Urinary bladder (tissue), 4 donors: ENCODE data around the gene RCOR2. TPM values are rescaled to one million over a fixed set of nuclear protein-coding genes. Genes with fewer than 3 reads are reported as not detected.

Experiments used
- DNase-seq: peaks from one replicate; pipeline ENCODE4 v3.0.0-alpha.2; 2015; ENCODE audit errors: extremely low spot score
- H3K27ac ChIP-seq: one replicate; pipeline ENCODE4 v1.5.1; 2013; ENCODE audit warnings: low read depth, mild to moderate bottlenecking, moderate library complexity
- H3K36me3 ChIP-seq: one replicate; pipeline ENCODE4 v1.6.1; 2013; ENCODE audit warnings: mild to moderate bottlenecking, moderate library complexity; ENCODE audit not compliant: insufficient read depth
- H3K4me1 ChIP-seq: one replicate; pipeline ENCODE4 v1.6.1; 2013; ENCODE audit warnings: mild to moderate bottlenecking, moderate library complexity; ENCODE audit not compliant: insufficient read depth
- H3K4me3 ChIP-seq: one replicate; pipeline ENCODE4 v1.5.1; 2013; ENCODE audit warnings: low read depth, low read length
- WGBS: extraction: QIAGEN DNeasy Blood & Tissue Kit; methylation state at CpG from one replicate; pipeline ENCODE4 v1.1.7; 2013; 5-methylcytosine and 5-hydroxymethylcytosine counted together
- polyA plus RNA-seq: library from polyadenylated mRNA; stranded (reverse); fragments of 200-250 nt; gene quantifications from one replicate; pipeline ENCODE4 v1.2.3, GENCODE V29; 2013
- total RNA-seq: library from RNA; depleted of rRNA; stranded (reverse); fragments of >200 nt; gene quantifications from one replicate; pipeline ENCODE4 v1.2.3, GENCODE V29; 2014
- donor health status: healthy with polysubstance abuse.
- donor health status: healthy.

The RCOR2 gene
- total and polyA plus RNA-seq, 2 donors, result 1.9 to 2.0 TPM

DNA sequence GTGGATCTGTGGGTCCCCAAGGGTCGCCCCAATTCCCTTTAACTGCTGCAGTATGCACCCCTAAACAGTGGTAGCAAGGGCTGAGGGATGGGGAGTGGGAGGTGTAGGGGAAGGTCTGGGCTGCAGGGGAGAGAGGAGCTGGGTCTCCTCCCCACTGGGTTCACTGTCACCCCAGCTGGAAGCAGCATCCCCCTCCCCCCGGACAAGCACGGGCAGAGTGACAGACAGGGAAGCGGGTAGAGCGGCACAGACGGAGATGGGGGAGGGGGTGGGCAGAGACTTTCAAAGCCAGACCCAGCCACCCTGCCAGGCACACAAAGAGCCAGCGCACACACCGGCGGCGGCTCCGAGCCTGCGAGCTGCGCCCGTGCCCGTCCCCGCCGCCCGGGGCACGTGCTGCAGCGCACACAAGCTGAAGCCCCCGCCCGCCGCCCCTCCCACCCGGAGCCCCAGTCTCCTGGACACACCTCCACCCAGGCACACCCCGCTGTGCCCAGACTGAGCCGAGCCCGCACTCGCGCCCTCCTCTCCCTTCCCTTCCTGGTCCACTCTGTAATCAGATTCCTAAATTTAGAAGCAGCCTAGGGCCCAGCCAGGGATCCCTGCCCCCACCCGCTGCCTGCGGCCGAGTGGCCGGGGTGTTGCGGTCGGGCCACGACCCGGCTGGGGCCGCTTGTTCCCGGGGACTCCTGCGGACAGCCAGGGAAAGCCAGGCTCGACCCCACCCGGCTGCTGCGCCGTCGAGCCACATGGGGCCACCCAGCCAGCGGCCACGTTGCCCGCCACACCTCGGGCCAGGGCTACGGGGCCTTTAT is 935 bp upstream of the RCOR2 start:
- H3K4me3 ChIP-seq, result peak overlapping the region; percentile 55
- WGBS, result 2% methylated on average over 50 of the region's 50 CpGs
- H3K36me3 ChIP-seq, result no peaks in the 10 kb centered on the region
- no peaks in the 10 kb centered on the region for H3K4me1 ChIP-seq
- peak overlapping the region; percentile 14 for H3K27ac ChIP-seq
- DNase-seq, result no peak

- DNase-seq, result no peak
- Histone ChIP-seq H3K4me3 (peak overlapping the region; percentile 55), H3K36me3 (no peaks in the 10 kb centered on the region), H3K27ac (no peak overlapping the region), H3K4me1 (no peaks in the 10 kb centered on the region)
- 3% methylated on average over 56 of the region's 56 CpGs for WGBS
Observed at GRCh38 chr11:63915961-63916836, 765 bp downstream of the RCOR2 start.

GRCh38 chr11:63914896-63915691 is 1.9 kb downstream of the RCOR2 start:
- DNase-seq, result no peak
- WGBS, result 57% methylated on average over 20 of the region's 20 CpGs
- Histone ChIP-seq H3K27ac (no peak overlapping the region), H3K4me3 (no peak overlapping the region), H3K4me1 (no peaks in the 10 kb centered on the region), H3K36me3 (no peaks in the 10 kb centered on the region)

DNA sequence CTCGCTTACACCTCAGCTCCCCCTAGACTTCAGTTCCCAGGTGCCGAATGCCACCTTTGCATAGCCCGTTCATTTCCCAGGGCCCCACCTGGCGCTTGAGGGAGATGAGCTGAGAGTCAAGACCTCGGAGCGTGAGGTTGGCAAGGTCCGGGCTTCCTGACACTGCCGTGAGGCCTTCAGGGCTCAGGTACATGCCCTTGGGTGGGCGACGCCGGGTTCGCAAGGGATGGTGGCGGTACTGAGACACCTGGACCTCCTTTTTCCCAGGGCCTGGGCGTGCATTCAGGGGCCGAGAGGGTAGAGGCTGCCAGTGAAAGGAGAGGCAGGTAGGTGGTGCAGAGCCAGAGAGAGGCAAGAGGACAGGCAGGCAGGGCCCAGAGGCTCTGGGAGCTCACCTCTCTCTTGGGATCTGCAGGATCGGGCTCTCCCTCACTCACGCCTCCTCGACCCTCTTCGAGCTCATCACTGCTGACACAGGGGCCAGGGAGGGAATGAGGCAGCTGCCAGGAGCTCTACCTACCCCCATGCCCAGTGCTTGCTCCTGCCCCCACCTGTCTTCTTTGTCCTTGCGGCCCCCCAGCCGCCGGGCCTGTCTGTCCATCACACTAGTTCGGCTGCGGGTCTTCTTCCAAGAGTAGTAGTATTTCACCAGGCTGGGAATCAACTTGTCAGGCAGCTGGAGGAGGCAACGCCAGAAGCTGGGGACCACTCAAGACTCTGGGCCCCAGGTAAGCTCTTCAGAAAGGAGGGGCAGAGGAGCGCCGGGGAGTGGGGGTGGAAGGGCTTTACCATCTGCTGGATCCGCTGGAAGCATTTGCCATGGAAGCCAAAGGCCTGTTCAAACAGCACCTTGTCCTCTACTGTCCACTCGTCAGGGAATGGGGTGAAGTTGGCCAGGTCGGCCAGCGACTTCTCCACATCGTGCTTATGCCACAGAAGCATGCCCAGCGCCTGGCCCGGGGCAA is 2.8 kb downstream of the RCOR2 start:
- DNase-seq, result no peak
- Histone ChIP-seq H3K4me3 (no peak overlapping the region), H3K27ac (no peak overlapping the region), H3K36me3 (no peaks in the 10 kb centered on the region), H3K4me1 (no peaks in the 10 kb centered on the region)
- 93% methylated on average over 34 of the region's 34 CpGs for WGBS

GRCh38 chr11:63912678-63913077 is 4.3 kb downstream of the RCOR2 start:
- Histone ChIP-seq H3K36me3 (peaks cover 1% of the 10 kb centered on the region), H3K27ac (no peak overlapping the region), H3K4me3 (no peak overlapping the region), H3K4me1 (no peaks in the 10 kb centered on the region)
- no peak for DNase-seq
- 89% methylated on average over 7 of the region's 7 CpGs for WGBS

GRCh38 chr11:63911876-63912275 is 5.1 kb downstream of the RCOR2 start:
- no peak for DNase-seq
- 87% methylated on average over 22 of the region's 22 CpGs for WGBS
- no peaks in the 10 kb centered on the region for H3K4me1 ChIP-seq
- no peak overlapping the region for H3K27ac ChIP-seq
- no peak overlapping the region for H3K4me3 ChIP-seq
- H3K36me3 ChIP-seq, result peaks cover 1% of the 10 kb centered on the region

DNA sequence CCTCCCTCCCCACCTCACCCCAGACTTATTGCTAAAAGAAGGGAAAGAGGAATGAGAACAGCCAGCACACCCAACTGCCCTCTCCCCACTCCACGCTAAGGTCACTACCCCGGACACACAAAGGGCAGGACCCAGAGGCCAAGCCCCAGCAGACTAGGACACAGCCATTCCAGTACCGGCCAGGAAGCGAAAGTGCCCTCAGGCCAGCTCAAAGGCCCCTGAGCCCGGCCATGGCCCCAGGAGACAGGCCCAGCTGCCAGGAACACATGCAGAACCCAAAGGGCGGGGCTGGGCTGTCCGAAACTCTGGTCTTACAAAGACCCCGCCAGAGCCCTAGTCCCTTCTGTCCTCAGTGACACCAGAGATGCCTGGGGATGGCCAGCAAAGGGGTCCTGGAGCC is 5.5 kb downstream of the RCOR2 start:
- Histone ChIP-seq H3K27ac (no peak overlapping the region), H3K4me3 (no peak overlapping the region), H3K36me3 (peaks cover 1% of the 10 kb centered on the region), H3K4me1 (no peaks in the 10 kb centered on the region)
- DNase-seq, result no peak
- whole genome bisulfite sequencing, result 75% methylated on average over 8 of the region's 8 CpGs

DNA sequence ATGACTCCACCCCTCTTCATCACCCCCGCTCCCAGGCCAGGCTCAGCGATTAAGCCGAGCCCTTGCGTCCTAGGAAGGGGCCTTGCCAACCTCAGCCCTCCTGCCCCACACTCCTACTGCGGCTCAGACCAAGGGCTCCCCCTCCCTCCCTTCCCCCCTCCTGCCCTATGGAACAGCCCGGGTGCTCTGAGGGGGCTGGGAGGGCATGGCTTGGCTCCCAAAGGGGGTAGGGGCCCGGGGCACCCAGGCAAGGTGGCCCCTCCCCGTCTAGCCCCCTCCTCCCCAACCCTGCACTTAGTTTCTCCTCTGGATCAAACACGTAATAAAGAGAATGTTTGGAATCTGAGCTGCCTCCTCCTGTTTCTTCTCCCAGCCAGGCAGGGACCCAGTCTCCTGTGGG is 6.3 kb downstream of the RCOR2 start:
- Histone ChIP-seq H3K4me1 (no peaks in the 10 kb centered on the region), H3K27ac (no peak overlapping the region), H3K36me3 (peaks cover 2% of the 10 kb centered on the region), H3K4me3 (no peak overlapping the region)
- DNase-seq, result no peak
- WGBS, result 47% methylated on average over 9 of the region's 9 CpGs

GRCh38 chr11:63909591-63910506 is 7.1 kb downstream of the RCOR2 start:
- Histone ChIP-seq H3K4me3 (no peak overlapping the region), H3K27ac (no peak overlapping the region), H3K4me1 (no peaks in the 10 kb centered on the region), H3K36me3 (peaks cover 4% of the 10 kb centered on the region)
- WGBS, result 60% methylated on average over 24 of the region's 24 CpGs
- no peak for DNase-seq

DNA sequence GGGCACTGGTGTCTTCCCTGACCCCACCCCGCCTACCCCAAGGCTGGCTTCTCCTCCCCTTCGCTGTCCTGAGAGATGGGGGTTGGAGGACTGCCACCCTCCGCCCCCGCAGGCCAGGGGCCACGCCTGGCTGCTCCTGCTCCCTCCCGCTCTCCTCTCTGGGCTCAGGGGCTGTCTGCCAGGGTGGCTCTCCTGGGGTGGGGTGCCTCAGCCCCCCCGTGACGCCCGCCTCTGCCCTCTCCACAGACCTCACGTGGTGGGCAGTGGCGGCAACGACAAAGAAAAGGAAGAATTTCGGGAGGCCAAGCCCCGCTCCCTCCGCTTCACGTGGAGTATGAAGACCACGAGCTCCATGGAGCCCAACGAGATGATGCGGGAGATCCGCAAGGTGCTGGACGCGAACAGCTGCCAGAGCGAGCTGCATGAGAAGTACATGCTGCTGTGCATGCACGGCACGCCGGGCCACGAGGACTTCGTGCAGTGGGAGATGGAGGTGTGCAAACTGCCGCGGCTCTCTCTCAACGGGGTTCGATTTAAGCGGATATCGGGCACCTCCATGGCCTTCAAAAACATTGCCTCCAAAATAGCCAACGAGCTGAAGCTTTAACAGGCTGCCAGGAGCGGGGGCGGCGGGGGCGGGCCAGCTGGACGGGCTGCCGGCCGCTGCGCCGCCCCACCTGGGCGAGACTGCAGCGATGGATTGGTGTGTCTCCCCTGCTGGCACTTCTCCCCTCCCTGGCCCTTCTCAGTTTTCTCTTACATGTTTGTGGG is 8.1 kb downstream of the RCOR2 start:
- Histone ChIP-seq H3K4me1 (no peaks in the 10 kb centered on the region), H3K27ac (no peak overlapping the region), H3K36me3 (peaks cover 10% of the 10 kb centered on the region), H3K4me3 (no peak overlapping the region)
- DNase-seq, result no peak
- whole genome bisulfite sequencing, result 69% methylated on average over 46 of the region's 46 CpGs

DNA sequence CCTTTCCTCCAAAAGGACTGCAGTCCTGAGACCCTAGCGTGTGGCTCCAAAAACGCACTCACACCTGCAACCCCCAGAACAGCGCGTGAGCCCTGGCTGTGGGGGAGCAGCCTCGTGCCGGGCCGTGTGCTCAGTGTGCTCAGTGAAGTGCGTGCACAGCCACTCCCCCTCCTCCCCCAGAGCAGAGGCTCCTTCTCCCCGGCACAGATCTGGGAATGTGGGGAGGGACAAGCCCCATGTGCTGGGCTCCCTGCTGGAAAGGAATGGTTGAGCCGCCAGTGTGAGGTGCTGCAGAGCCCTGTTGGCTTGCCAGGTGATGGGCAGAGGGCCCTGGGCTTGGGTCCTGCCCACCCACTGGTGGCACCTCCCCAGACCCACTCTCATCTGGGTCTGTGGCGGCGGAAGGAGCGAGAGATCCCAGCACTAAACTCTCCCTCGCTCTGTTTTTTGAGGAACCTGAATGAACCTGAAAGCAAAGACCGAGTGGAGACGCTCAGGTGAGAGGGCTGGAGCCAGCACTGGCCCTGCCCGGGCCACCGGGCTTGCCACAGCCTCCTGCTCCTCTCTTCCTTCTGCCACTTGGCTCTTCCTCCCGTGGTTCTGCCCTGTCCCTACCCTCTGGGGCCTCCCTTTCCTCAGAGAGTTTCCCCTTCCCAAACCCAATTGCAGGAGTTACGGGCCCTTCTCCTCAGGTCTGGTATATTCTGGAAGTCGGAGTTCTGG is 9.0 kb downstream of the RCOR2 start:
- no peak overlapping the region for H3K27ac ChIP-seq
- H3K4me3 ChIP-seq, result no peak overlapping the region
- DNase-seq, result no peak
- H3K36me3 ChIP-seq, result peaks cover 10% of the 10 kb centered on the region
- 80% methylated on average over 21 of the region's 21 CpGs for WGBS
- no peaks in the 10 kb centered on the region for H3K4me1 ChIP-seq
